Nephron progenitor cell (in vitro differentiated cells): ENCODE data around the gene EXOC4.

Source experiments
- DNase-seq: peaks from one replicate; pipeline ENCODE4 v3.0.0; 2021
- H3K27ac Mint-ChIP-seq: 2 replicates; pipeline ENCODE4 v1.8.0; 2021; ENCODE audit warnings: mild to moderate bottlenecking, moderate library complexity, mixed read lengths
- H3K27me3 Mint-ChIP-seq: 2 replicates; pipeline ENCODE4 v1.8.0; 2021; ENCODE audit warnings: mild to moderate bottlenecking, low read depth, mixed read lengths; ENCODE audit not compliant: poor library complexity
- H3K36me3 Mint-ChIP-seq: 2 replicates; pipeline ENCODE4 v1.8.0; 2021; ENCODE audit warnings: low read depth, mixed read lengths
- H3K4me1 Mint-ChIP-seq: 2 replicates; pipeline ENCODE4 v1.8.0; 2021; ENCODE audit warnings: mixed read lengths
- H3K4me3 Mint-ChIP-seq: 2 replicates; pipeline ENCODE4 v1.8.0; 2021; ENCODE audit warnings: mild to moderate bottlenecking, moderate library complexity, mixed read lengths
- H3K9me3 Mint-ChIP-seq: 2 replicates; pipeline ENCODE4 v1.8.0; 2021; ENCODE audit warnings: mild to moderate bottlenecking, moderate library complexity, mixed read lengths
- CTCF ChIP-seq: fragments of 200-600 bp; sonication (generic); IDR thresholded peaks from 2 replicates; pipeline ENCODE4 v1.5.0; 2021; ENCODE audit warnings: antibody characterized with exemption

Gene EXOC4

GRCh38 chr7:133419041-133419440 lies 166.2 kb downstream of the EXOC4 start:
- Mint-ChIP-seq H3K36me3 (peaks cover 8% of the 10 kb centered on the region), H3K27ac (no peak overlapping the region), H3K4me1 (no peaks in the 10 kb centered on the region), H3K9me3 (peaks cover under 1% of the 10 kb centered on the region), H3K4me3 (no peak overlapping the region), H3K27me3 (peaks cover 2% of the 10 kb centered on the region)
- TF ChIP-seq CTCF, result no peak
- no peak for DNase-seq

GRCh38 chr7:133423618-133424017 lies 170.7 kb downstream of the EXOC4 start:
- Mint-ChIP-seq H3K4me3 (no peak overlapping the region), H3K27ac (no peak overlapping the region), H3K27me3 (peaks cover 2% of the 10 kb centered on the region), H3K9me3 (peaks cover 4% of the 10 kb centered on the region), H3K4me1 (no peaks in the 10 kb centered on the region), H3K36me3 (peaks cover 30% of the 10 kb centered on the region)
- DNase-seq, result no peak
- no peak for TF ChIP-seq CTCF

- Mint-ChIP-seq H3K4me3 (no peak overlapping the region), H3K27me3 (no peaks in the 10 kb centered on the region), H3K36me3 (peaks cover 45% of the 10 kb centered on the region), H3K4me1 (peaks cover 5% of the 10 kb centered on the region), H3K9me3 (peaks cover 17% of the 10 kb centered on the region), H3K27ac (no peak overlapping the region)
- no peak for DNase-seq
- TF ChIP-seq CTCF, result no peak
Measured at GRCh38 chr7:133428326-133428725, 175.4 kb downstream of the EXOC4 start.

GRCh38 chr7:133428876-133429275 lies 176.0 kb downstream of the EXOC4 start:
- Mint-ChIP-seq H3K27me3 (no peaks in the 10 kb centered on the region), H3K36me3 (peaks cover 44% of the 10 kb centered on the region), H3K4me1 (peaks cover 5% of the 10 kb centered on the region), H3K27ac (no peak overlapping the region), H3K9me3 (peaks cover 17% of the 10 kb centered on the region), H3K4me3 (no peak overlapping the region)
- no peak for DNase-seq
- no peak for TF ChIP-seq CTCF

GRCh38 chr7:133429371-133429770 lies 176.5 kb downstream of the EXOC4 start:
- peaks cover 5% of the 10 kb centered on the region for H3K4me1 Mint-ChIP-seq
- no peaks in the 10 kb centered on the region for H3K27me3 Mint-ChIP-seq
- no peak overlapping the region for H3K27ac Mint-ChIP-seq
- peaks cover 14% of the 10 kb centered on the region for H3K9me3 Mint-ChIP-seq
- peaks cover 39% of the 10 kb centered on the region for H3K36me3 Mint-ChIP-seq
- no peak for DNase-seq
- no peak overlapping the region for H3K4me3 Mint-ChIP-seq
- no peak for TF ChIP-seq CTCF

- DNase-seq, result no peak
- Mint-ChIP-seq H3K4me1 (peaks cover 5% of the 10 kb centered on the region), H3K27ac (no peak overlapping the region), H3K9me3 (peaks cover 14% of the 10 kb centered on the region), H3K4me3 (no peak overlapping the region), H3K27me3 (no peaks in the 10 kb centered on the region), H3K36me3 (peaks cover 22% of the 10 kb centered on the region)
- TF ChIP-seq CTCF, result no peak
Measured at GRCh38 chr7:133431134-133431724, 178.4 kb downstream of the EXOC4 start.
